ENCODE data around the gene MED19. TPM values are rescaled to one million over a fixed set of nuclear protein-coding genes. Genes with fewer than 3 reads are reported as not detected.
A peak's percentile ranks its signal among the peaks of the same experiment; 100 is the strongest.

MED19 gene
- total RNA-seq, 2 donors from 2014 or later = 10.6 to 14.0 TPM

DNA sequence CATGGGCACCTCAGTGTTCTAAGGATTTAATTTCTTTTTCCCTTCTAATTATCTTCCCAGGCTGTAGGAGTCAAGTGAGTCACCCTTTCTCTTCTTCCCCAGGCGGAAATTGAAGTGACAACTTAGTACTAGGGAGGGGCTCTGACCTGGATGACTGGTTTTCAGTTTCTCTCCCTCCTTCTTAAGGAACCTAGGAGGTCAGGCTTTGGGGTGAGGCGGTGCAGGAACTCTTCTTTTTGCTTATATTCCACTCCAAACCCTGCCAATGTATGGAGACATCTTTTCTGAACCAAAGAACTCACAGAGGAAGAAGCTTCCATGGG lies 31.5 kb downstream of the MED19 start:
- TF ChIP-seq CTCF (IDR thresholded peaks at IDR 0.05) = no peak
- no peak overlapping the region for H3K9ac ChIP-seq (ENCODE audit: low read depth in 2 of 2, low read length in 2 of 2)
- no peak for DNase-seq
- H3K4me3 ChIP-seq = no peak overlapping the region
- H3K27me3 ChIP-seq = no peaks in the 10 kb centered on the region
- peaks cover 3% of the 10 kb centered on the region for H3K36me3 ChIP-seq
- H3K9me3 ChIP-seq = no peaks in the 10 kb centered on the region
- intact Hi-C loops (cut with DNase I) = no loop called here
- no peaks in the 10 kb centered on the region for H3K4me1 ChIP-seq
- peak overlapping the region; percentile 25 for H3K27ac ChIP-seq

DNA sequence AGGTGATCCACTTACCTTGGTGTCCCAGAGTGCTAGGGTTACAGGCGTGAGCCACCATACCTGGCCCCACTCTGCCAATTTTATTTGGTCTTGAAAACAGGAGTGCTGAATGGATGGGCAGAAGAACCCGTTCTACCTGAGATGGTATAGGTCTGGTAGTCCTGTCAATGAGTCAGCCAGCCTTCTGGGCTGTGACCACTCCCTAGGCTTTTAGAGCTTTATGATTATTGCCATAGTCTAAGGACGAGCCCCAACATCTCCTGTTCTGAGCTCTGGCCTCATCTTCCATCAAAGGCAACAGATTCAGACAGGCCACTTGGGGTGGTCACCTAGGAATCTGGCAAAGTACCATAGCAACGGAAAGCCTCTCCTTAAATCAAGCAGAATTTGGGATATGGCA lies 32.6 kb downstream of the MED19 start:
- no peak for DNase-seq
- H3K4me3 ChIP-seq = no peak overlapping the region
- TF ChIP-seq CTCF (IDR thresholded peaks at IDR 0.05) = no peak
- H3K4me1 ChIP-seq = no peaks in the 10 kb centered on the region
- no peaks in the 10 kb centered on the region for H3K9me3 ChIP-seq
- no peak overlapping the region for H3K27ac ChIP-seq
- intact Hi-C loops (cut with DNase I) = no loop called here
- no peaks in the 10 kb centered on the region for H3K27me3 ChIP-seq
- H3K9ac ChIP-seq (ENCODE audit: low read depth in 2 of 2, low read length in 2 of 2) = no peak overlapping the region
- H3K36me3 ChIP-seq = peaks cover 3% of the 10 kb centered on the region

DNA sequence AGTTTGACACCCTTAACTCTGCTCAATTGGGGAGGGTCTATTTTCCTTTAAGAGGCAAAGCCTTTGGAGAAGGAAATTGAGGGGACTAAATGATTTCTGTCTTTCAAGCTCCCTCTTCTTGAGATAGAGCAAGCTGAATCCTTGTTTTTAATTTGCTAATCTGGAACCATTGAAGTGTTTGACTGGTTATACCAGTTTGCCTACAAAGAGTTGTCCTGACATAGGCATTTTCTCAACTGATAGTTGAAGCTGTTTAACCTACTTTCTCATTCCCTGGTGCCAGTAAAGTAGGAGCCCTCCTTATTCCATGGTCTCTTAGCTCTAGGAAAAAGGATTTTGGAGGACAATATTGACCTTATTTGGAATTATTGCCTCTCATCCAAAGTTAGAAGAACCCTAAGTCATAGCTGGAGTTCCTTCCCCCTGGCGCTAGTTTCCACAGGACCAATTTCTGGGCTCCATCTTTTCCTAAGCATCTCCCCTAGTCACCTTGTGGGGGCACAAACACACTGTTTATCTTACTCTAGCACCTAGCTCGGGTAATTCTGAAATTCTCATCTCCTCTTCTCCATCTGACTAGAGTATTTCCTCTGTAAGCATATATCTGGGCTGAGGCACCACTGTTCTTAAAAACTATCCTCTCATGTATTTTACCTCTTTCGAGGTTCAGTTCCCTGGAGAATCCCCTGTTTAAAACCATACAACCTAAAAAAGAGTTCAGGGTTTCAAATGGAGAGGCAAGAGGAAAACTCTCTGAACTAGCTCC lies 36.7 kb downstream of the MED19 start:
- Histone ChIP-seq H3K9ac (ENCODE audit: low read depth in 2 of 2, low read length in 2 of 2) (no peak overlapping the region), H3K27ac (no peak overlapping the region), H3K9me3 (no peaks in the 10 kb centered on the region), H3K36me3 (peaks cover 11% of the 10 kb centered on the region), H3K4me1 (no peaks in the 10 kb centered on the region), H3K27me3 (no peaks in the 10 kb centered on the region), H3K4me3 (no peak overlapping the region)
- intact Hi-C loops (cut with DNase I) = no loop called here
- DNase-seq = no peak
- no peak for TF ChIP-seq CTCF (IDR thresholded peaks at IDR 0.05)

- Histone ChIP-seq H3K36me3 (peaks cover 11% of the 10 kb centered on the region), H3K27ac (no peak overlapping the region), H3K4me1 (peaks cover 5% of the 10 kb centered on the region), H3K27me3 (no peaks in the 10 kb centered on the region), H3K4me3 (no peak overlapping the region), H3K9me3 (no peaks in the 10 kb centered on the region), H3K9ac (ENCODE audit: low read depth in 2 of 2, low read length in 2 of 2) (no peak overlapping the region)
- no peak for TF ChIP-seq CTCF (IDR thresholded peaks at IDR 0.05)
- intact Hi-C loops (cut with DNase I) = loop anchor here (5.0 kb wide), 1 partner anchor 38 kb away; the partner anchor contains the start of genes MED19 and TMX2
- DNase-seq = no peak
Measured at GRCh38 chr11:57674251-57674650, 37.8 kb downstream of the MED19 start.

GRCh38 chr11:57668434-57668782 lies 43.6 kb downstream of the MED19 start:
- no peak for TF ChIP-seq CTCF (IDR thresholded peaks at IDR 0.05)
- peaks cover 7% of the 10 kb centered on the region for H3K36me3 ChIP-seq
- intact Hi-C loops (cut with DNase I) = no loop called here
- peak overlapping the region; percentile 99 for H3K27ac ChIP-seq
- peak overlapping the region; percentile 96 to 98 for H3K9ac ChIP-seq (ENCODE audit: low read depth in 2 of 2, low read length in 2 of 2)
- no peak for DNase-seq
- H3K4me1 ChIP-seq = peaks cover 5% of the 10 kb centered on the region
- H3K9me3 ChIP-seq = no peaks in the 10 kb centered on the region
- H3K27me3 ChIP-seq = no peaks in the 10 kb centered on the region
- H3K4me3 ChIP-seq = peak overlapping the region; percentile 97

All from colonic mucosa (tissue), 4 donors.